Neural cell (in vitro differentiated cells): ENCODE measurements around the gene EHBP1. TPM values are rescaled to one million over a fixed set of nuclear protein-coding genes. Genes with fewer than 3 reads are reported as not detected.

Experiments
- H2AFZ ChIP-seq: fragments of 200-600, 300-800 bp; sonication (generic), shearing (Covaris generic); 2 replicates; pipeline ENCODE4 v1.6.0; 2014; ENCODE audit warnings: low read depth, mild to moderate bottlenecking, antibody characterized with exemption, low read length, moderate library complexity
- H3F3A ChIP-seq: fragments of 200-600 bp; shearing (Covaris generic); 2 replicates; pipeline ENCODE4 v1.6.1; 2016; ENCODE audit warnings: mild to moderate bottlenecking, moderate library complexity, mixed read lengths, antibody characterized with exemption, low read length; ENCODE audit not compliant: insufficient read depth, poor library complexity, severe bottlenecking
- H3K27ac ChIP-seq: fragments of 200-600, 300-800 bp; sonication (generic), shearing (Covaris generic); 2 replicates; pipeline ENCODE4 v1.5.1; 2014; ENCODE audit warnings: mild to moderate bottlenecking, low read length, moderate library complexity
- H3K27me3 ChIP-seq: fragments of 300-800, 200-600 bp; sonication (generic), shearing (Covaris generic); 2 replicates; pipeline ENCODE4 v1.6.0; 2014; ENCODE audit warnings: mild to moderate bottlenecking, low read depth, low read length, moderate library complexity; ENCODE audit not compliant: insufficient read depth
- H3K36me3 ChIP-seq: fragments of 300-800, 200-600 bp; sonication (generic), shearing (Covaris generic); 2 replicates; pipeline ENCODE4 v1.5.1; 2014; ENCODE audit warnings: mild to moderate bottlenecking, antibody characterized with exemption, low read length, moderate library complexity; ENCODE audit not compliant: insufficient read depth
- H3K4me2 ChIP-seq: fragments of 300-800, 200-600 bp; sonication (generic), shearing (Covaris generic); 2 replicates; pipeline ENCODE4 v1.6.0; 2014; ENCODE audit warnings: mild to moderate bottlenecking, low read length
- H3K4me3 ChIP-seq: fragments of 300-800, 200-600 bp; sonication (generic), shearing (Covaris generic); 2 replicates; pipeline ENCODE4 v1.5.1; 2014; ENCODE audit warnings: mild to moderate bottlenecking, low read length, moderate library complexity
- H3K79me2 ChIP-seq: fragments of 200-600 bp; shearing (Covaris generic); replicated peaks from 2 replicates; pipeline ENCODE4 v1.6.0; 2014; ENCODE audit warnings: mild to moderate bottlenecking, low read length, moderate library complexity; ENCODE audit not compliant: insufficient read depth
- H3K9ac ChIP-seq: fragments of 300-800, 200-600 bp; sonication (generic), shearing (Covaris generic); 2 replicates; pipeline ENCODE4 v1.6.1; 2016; ENCODE audit warnings: mild to moderate bottlenecking, low read length, mixed read lengths
- H3K9me2 ChIP-seq: fragments of 200-600 bp; shearing (Covaris generic); 2 replicates; pipeline ENCODE4 v1.6.1; 2016; ENCODE audit warnings: mild to moderate bottlenecking, low read length, mixed read lengths; ENCODE audit not compliant: insufficient read depth
- H3K9me3 ChIP-seq: fragments of 200-600, 300-800 bp; sonication (generic), shearing (Covaris generic); 2 replicates; pipeline ENCODE4 v1.6.1; 2016; ENCODE audit warnings: mild to moderate bottlenecking, mixed run types, low read length, moderate library complexity, mixed read lengths
- H4K20me1 ChIP-seq: fragments of 200-600 bp; shearing (Covaris generic); 2 replicates; pipeline ENCODE4 v1.6.1; 2016; ENCODE audit warnings: mild to moderate bottlenecking, mixed run types; ENCODE audit not compliant: insufficient read depth
- EP300 ChIP-seq: fragments of 450-650 bp; conservative IDR thresholded peaks from 2 replicates; pipeline ENCODE4 v1.6.1; 2014; ENCODE audit warnings: antibody characterized with exemption, mild to moderate bottlenecking, moderate library complexity; ENCODE audit not compliant: poor library complexity, severe bottlenecking
- EZH2 ChIP-seq: fragments of 200-600, 300-800 bp; shearing (Covaris generic), sonication (generic); IDR thresholded peaks from 2 replicates; pipeline ENCODE4 v1.6.1; 2014; ENCODE audit warnings: antibody characterized with exemption, low read length, borderline replicate concordance, mild to moderate bottlenecking; ENCODE audit not compliant: insufficient read depth, poor library complexity, severe bottlenecking
- MXI1 ChIP-seq: fragments of 450-650 bp; conservative IDR thresholded peaks from 2 replicates; pipeline ENCODE4 v1.6.1; 2014; ENCODE audit warnings: antibody characterized with exemption, mild to moderate bottlenecking; ENCODE audit not compliant: poor library complexity, severe bottlenecking
- POLR2AphosphoS5 ChIP-seq: IDR thresholded peaks from 2 replicates; pipeline ENCODE4 v1.6.1; 2012
- RAD21 ChIP-seq: fragments of 450-650 bp; conservative IDR thresholded peaks from 2 replicates; pipeline ENCODE4 v1.6.1; 2014; ENCODE audit warnings: antibody characterized with exemption, mild to moderate bottlenecking, moderate library complexity
- SMC3 ChIP-seq: fragments of 450-650 bp; conservative IDR thresholded peaks from 2 replicates; pipeline ENCODE4 v1.6.1; 2014; ENCODE audit warnings: antibody characterized with exemption, mild to moderate bottlenecking, moderate library complexity; ENCODE audit not compliant: poor library complexity
- TAF1 ChIP-seq: IDR thresholded peaks from 2 replicates; pipeline ENCODE4 v1.6.1; 2012; ENCODE audit warnings: low read depth
- polyA minus RNA-seq: library from RNA; depleted of rRNA, polyadenylated mRNA; stranded (reverse); fragments of >200 nt; gene quantifications from 2 replicates; pipeline ENCODE4 v1.2.3, GENCODE V29; 2014
- polyA plus RNA-seq: library from polyadenylated mRNA; depleted of rRNA; stranded (reverse); fragments of >200 nt; gene quantifications from 2 replicates; pipeline ENCODE4 v1.2.3, GENCODE V29; 2014
- TF ChIP-seq, protein P1 (sequence below): IDR thresholded peaks from 2 replicates; pipeline ENCODE4 v1.6.1; 2012; ENCODE audit warnings: borderline replicate concordance
- TF ChIP-seq, protein P2 (sequence below): fragments of 450-650 bp; IDR thresholded peaks from 2 replicates; pipeline ENCODE4 v1.5.1; 2014; ENCODE audit warnings: antibody characterized with exemption, mild to moderate bottlenecking, moderate library complexity; ENCODE audit not compliant: poor library complexity, severe bottlenecking

Gene EHBP1
- 49.1 and 52.6 TPM in 2 replicates for polyA plus RNA-seq
- polyA minus RNA-seq, result 127 and 168 TPM in 2 replicates

DNA sequence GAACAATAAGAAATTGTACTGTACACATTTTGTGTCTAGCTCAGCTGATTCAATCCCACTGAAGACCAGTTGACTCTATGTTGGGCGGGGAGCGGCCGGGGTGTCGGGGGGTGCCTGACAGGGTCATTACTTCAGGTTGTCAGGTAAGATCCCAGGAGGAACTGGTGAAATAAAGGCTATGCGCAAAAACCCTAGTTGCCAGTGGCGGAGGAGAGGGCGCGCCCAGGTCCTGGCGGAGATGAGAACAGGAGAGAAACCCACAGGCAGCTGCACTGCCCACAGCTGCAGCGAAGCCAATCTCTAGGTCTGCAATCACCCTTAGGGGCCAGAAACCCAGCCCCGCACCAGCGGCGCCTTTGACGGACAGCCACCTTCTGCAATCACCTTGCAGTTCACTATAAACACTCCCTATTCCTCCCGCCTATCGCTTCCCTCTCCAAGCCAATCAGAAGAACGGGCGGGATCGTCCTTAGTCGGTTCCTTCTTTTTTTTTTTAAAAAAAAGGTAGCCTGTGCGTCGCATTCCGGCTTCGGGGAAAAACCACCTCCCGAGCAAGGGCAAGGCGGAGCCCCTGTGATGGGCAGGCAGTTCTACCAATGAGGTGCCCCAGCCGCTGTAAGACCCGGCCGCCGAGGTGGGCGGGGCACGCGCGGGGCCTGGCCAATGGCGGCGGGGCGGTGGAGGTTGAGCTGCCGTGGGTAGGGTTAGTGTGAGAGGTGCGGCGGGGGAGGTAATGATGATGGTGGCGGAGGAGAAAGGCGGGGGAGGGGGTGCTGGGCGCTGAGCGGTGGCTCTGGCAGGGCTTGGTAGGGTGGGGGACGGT is at the start of gene EHBP1:
TSS of gene EHBP1 (plus strand) at position 707 of the 823 bp plus-strand sequence. CDS start 1,479 bp downstream, outside the sequence.
- Histone ChIP-seq H3K9me3 (no peaks in the 10 kb centered on the region), H3K79me2 (peaks cover 31% of the 10 kb centered on the region), H3K4me3 (peak within 1 kb of the TSS; percentile 77), H2AFZ (peak within 1 kb of the TSS; percentile 87), H3F3A (peaks cover 17% of the 10 kb centered on the region), H3K9me2 (no peaks in the 10 kb centered on the region), H3K36me3 (no peaks in the 10 kb centered on the region), H3K4me2 (peak within 1 kb of the TSS; percentile 79), H3K27ac (peak within 1 kb of the TSS; percentile 88), H3K9ac (peak within 1 kb of the TSS; percentile 85), H3K27me3 (no peaks in the 10 kb centered on the region), H4K20me1 (no peaks in the 10 kb centered on the region)
- TF ChIP-seq EP300, result peak; percentile 18
- TF ChIP-seq RAD21, result no peak
- peak; percentile 13 for TF ChIP-seq SMC3
- TF ChIP-seq TAF1, result peak; percentile 56
- peak; percentile 81 for TF ChIP-seq POLR2AphosphoS5
- TF ChIP-seq, protein P1, sequence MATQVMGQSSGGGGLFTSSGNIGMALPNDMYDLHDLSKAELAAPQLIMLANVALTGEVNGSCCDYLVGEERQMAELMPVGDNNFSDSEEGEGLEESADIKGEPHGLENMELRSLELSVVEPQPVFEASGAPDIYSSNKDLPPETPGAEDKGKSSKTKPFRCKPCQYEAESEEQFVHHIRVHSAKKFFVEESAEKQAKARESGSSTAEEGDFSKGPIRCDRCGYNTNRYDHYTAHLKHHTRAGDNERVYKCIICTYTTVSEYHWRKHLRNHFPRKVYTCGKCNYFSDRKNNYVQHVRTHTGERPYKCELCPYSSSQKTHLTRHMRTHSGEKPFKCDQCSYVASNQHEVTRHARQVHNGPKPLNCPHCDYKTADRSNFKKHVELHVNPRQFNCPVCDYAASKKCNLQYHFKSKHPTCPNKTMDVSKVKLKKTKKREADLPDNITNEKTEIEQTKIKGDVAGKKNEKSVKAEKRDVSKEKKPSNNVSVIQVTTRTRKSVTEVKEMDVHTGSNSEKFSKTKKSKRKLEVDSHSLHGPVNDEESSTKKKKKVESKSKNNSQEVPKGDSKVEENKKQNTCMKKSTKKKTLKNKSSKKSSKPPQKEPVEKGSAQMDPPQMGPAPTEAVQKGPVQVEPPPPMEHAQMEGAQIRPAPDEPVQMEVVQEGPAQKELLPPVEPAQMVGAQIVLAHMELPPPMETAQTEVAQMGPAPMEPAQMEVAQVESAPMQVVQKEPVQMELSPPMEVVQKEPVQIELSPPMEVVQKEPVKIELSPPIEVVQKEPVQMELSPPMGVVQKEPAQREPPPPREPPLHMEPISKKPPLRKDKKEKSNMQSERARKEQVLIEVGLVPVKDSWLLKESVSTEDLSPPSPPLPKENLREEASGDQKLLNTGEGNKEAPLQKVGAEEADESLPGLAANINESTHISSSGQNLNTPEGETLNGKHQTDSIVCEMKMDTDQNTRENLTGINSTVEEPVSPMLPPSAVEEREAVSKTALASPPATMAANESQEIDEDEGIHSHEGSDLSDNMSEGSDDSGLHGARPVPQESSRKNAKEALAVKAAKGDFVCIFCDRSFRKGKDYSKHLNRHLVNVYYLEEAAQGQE, result peak; percentile 84
- no peak for TF ChIP-seq EZH2

DNA sequence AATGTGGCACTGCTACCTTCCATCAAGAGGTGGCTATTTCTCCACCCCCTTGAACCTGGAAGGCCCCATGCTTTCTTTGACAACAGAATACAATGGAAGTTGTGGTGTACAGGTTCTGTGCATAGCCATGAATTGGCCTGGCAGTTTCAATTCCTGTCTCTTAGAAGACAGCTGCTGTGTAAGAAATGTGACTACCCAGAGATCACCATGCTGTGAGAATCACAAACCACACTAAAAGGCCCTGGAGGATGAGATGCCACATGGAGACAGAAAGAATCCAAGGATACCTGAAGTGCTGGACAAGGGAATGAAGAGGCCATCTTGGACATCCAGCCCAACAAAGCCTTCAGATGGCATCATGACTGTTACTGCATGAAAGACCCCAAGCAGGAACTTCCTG is 47.7 kb upstream of the EHBP1 start:
- no peaks in the 10 kb centered on the region for H3K27me3 ChIP-seq
- no peak overlapping the region for H2AFZ ChIP-seq
- H3K4me3 ChIP-seq, result no peak overlapping the region
- H4K20me1 ChIP-seq, result no peaks in the 10 kb centered on the region
- no peaks in the 10 kb centered on the region for H3F3A ChIP-seq
- no peaks in the 10 kb centered on the region for H3K9me3 ChIP-seq
- H3K9me2 ChIP-seq, result no peaks in the 10 kb centered on the region
- no peaks in the 10 kb centered on the region for H3K79me2 ChIP-seq
- no peak overlapping the region for H3K9ac ChIP-seq
- no peak overlapping the region for H3K4me2 ChIP-seq
- no peaks in the 10 kb centered on the region for H3K36me3 ChIP-seq
- TF ChIP-seq SMC3, result no peak
- no peak for TF ChIP-seq EP300
- TF ChIP-seq POLR2AphosphoS5, result no peak
- no peak for TF ChIP-seq RAD21
- H3K27ac ChIP-seq, result no peak overlapping the region

DNA sequence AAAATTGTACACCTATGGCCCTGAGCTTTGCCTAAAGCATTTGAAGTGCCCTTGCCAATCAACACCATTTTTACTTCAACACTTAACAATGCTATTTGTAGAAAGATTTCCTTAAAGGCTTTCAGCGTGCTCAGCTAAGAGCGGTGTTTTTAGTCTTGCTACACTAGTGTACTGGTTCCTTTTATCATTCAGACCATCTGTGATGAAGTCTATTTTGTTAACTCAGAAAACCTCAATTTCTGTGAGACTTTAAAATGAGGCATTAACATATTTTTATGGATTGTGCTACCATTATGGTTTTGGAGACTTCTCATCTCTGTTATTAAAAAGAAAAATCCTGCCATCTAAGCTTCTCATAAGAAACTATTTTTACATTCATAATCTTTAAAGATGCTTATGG is 46.6 kb upstream of the EHBP1 start:
- H3K79me2 ChIP-seq, result no peaks in the 10 kb centered on the region
- TF ChIP-seq MXI1, result no peak
- TF ChIP-seq POLR2AphosphoS5, result no peak
- no peak for TF ChIP-seq EP300
- TF ChIP-seq, protein P2, sequence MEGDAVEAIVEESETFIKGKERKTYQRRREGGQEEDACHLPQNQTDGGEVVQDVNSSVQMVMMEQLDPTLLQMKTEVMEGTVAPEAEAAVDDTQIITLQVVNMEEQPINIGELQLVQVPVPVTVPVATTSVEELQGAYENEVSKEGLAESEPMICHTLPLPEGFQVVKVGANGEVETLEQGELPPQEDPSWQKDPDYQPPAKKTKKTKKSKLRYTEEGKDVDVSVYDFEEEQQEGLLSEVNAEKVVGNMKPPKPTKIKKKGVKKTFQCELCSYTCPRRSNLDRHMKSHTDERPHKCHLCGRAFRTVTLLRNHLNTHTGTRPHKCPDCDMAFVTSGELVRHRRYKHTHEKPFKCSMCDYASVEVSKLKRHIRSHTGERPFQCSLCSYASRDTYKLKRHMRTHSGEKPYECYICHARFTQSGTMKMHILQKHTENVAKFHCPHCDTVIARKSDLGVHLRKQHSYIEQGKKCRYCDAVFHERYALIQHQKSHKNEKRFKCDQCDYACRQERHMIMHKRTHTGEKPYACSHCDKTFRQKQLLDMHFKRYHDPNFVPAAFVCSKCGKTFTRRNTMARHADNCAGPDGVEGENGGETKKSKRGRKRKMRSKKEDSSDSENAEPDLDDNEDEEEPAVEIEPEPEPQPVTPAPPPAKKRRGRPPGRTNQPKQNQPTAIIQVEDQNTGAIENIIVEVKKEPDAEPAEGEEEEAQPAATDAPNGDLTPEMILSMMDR, result no peak
- no peak for TF ChIP-seq SMC3
- TF ChIP-seq EZH2, result no peak
- no peak for TF ChIP-seq TAF1
- TF ChIP-seq, protein P1, result no peak
- no peak for TF ChIP-seq RAD21
- no peaks in the 10 kb centered on the region for H3K9me3 ChIP-seq
- H4K20me1 ChIP-seq, result no peaks in the 10 kb centered on the region
- H3K4me3 ChIP-seq, result no peak overlapping the region
- H3F3A ChIP-seq, result no peaks in the 10 kb centered on the region
- no peak overlapping the region for H3K4me2 ChIP-seq
- H2AFZ ChIP-seq, result no peak overlapping the region
- no peak overlapping the region for H3K27ac ChIP-seq
- no peaks in the 10 kb centered on the region for H3K27me3 ChIP-seq
- H3K9ac ChIP-seq, result no peak overlapping the region
- H3K9me2 ChIP-seq, result no peaks in the 10 kb centered on the region
- no peaks in the 10 kb centered on the region for H3K36me3 ChIP-seq
